HG03575 (cell line): ENCODE results near the gene BLTP2.
"Not testable (repeated sequence)": the region's sequence is repeated elsewhere in the genome, so short reads cannot be mapped to it uniquely, and the experiment has no call there.

Experiments used
- ATAC-seq: cut with Tn5 transposase; IDR thresholded peaks from one replicate; pipeline ENCODE4 v1.9.1; 2021; ENCODE audit not compliant: unreplicated experiment, insufficient number of reproducible peaks, low FRiP score; ENCODE audit errors: extremely low read depth

BLTP2 gene

GRCh38 chr17:28612531-28612930, 32.4 kb downstream of the BLTP2 start:
- no peak for ATAC-seq

DNA sequence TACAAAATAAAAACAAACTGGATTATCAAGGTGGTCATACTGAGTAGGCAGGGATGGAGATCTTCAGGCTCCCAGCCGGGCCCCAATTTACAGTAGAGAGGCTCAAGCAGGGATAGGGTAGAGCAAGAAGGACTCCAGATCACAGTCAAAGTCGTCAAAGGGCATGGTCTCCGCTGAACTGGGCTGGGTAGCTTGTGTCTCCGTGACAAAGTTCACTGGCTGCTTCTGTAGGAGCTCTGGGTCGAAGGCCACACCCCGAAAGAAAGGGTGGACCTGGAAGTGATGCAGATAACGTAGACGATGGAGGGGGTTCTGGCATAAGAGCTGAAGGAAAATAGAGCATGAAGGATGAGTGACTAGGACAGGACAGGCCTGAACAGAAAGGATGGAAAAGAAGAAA, 34.6 kb downstream of the BLTP2 start:
- ATAC-seq, result no peak

DNA sequence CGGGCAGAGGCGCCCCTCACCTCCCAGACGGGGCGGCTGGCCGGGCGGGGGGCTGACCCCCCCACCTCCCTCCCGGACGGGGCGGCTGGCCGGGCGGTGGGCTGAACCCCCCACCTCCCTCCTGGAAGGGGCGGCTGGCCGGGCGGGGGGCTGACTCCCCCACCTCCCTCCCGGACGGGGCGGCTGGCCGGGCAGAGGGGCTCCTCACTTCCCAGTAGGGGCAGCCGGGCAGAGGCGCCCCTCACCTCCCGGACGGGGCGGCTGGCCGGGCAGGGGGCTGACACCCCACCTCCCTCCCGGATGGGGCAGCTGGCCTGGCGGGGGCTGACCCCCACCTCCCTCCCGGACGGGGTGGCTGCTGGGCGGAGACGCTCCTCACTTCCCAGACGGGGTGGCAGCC, 40.9 kb downstream of the BLTP2 start:
- ATAC-seq, result not testable (repeated sequence)

DNA sequence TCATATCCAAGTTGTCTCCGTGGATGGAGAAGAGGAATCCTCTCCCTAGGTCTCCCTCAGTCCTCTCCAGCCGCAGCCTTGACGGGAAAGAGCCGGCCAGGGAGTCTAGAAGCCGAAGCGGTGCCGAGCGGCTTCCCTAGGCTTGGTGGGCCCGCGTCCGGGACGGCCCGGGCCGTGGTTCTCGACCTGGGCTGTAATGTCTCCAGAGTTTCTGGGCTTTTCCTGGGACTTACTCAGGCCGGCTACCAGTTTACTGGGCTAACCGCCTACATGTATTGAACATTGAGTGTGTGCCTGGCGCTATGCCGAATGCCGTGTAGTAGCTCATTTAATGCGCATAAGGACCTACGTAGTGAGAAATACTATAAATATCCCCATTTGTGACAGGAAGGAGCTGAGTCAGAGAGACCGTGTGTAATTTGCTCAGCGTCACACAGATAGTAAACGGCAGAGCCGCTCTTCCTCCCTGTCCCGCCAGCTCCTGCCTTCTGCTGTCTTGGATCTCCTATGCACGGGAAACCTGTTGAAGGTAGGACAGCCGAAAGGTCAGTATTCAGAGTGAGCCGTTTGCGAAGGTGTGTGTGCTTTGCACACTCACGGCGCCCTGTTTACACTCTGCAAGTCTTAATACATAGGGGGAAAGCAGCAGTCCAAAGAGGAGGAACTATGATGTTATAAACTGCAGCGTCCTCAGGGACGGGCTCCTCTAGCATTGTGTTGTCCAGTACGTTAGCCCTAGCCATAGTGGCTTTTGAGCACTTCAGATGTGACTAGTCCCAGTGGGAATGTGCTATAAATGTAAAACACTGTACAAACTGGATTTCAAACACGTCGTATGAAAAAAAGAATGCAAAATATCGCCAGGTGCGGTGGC, 45.4 kb downstream of the BLTP2 start:
- ATAC-seq, result no peak

DNA sequence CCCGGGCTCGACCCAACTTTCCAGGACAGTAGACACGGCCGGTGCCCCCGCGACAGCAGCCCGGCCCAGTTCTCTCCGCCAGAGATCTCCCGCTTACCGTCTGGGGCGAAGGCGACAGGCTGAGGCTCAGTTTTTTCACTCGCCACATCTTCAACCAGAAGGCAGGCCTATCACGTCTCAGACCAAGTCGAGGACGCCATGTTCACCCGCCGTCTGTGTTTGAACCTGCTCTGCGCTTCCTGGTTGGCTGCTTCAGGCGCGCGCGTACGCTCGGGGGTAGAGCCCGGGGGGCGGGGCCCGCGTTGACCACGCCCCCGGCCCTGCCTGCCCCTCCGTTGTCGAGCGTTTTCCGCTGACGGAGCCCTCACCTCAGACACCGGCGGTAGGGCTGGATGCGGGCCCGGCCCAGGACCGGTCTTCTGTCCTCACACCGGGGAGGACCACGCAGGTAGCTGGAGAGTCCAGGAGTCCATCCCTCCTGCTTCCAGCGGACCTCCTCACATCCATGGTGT, 46.1 kb downstream of the BLTP2 start, which contains the start of gene SPAG5:
Gene SPAG5 (minus strand): TSS at position 227 of the 512 bp plus-strand sequence. CDS start 79 bp downstream, at position 148.
- ATAC-seq, result no peak

GRCh38 chr17:28598389-28598788, 46.6 kb downstream of the BLTP2 start:
- no peak for ATAC-seq

DNA sequence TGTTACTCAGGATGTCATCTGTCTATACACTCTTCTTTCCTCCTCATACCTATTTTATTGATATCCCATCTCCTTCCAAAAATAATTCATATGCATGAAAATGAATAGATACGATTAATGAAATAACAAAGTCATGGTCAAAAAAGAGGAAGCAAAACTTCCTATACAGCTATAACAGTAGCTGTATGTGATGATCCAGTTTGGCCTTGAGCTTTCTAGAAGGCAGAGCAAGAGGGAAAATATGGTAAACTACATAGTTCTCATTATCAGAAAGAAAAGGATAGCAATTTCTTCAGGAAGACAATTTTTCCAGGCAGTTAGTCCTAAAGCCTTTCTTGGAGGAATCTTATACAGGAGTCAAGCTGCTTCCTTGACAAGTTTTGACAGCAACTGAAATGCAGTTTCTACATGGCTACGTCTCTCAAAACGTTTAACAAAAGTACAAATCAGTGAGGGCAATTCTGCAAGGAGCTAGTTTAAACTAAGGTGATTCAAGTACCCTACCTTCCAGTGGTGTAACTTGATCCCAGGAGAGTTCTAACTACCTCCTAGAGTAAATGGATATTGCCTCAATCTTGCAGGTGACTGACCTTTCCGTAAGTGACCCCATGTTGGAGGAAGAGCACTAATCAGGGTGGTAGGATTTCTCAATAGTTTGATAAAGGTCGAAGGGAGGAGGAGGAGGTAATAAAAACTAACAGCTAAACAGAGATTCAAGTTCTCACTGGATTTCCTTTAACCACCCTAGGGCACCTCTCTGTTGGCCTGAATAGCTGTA, 47.2 kb downstream of the BLTP2 start:
- ATAC-seq, result no peak
